ENCODE data around the gene CABCOCO1.
A peak's percentile ranks its signal among the peaks of the same experiment; 100 is the strongest.
"Not testable (repeated sequence)": the region's sequence is repeated elsewhere in the genome, so short reads cannot be mapped to it uniquely, and the experiment has no call there.

CABCOCO1 gene

DNA sequence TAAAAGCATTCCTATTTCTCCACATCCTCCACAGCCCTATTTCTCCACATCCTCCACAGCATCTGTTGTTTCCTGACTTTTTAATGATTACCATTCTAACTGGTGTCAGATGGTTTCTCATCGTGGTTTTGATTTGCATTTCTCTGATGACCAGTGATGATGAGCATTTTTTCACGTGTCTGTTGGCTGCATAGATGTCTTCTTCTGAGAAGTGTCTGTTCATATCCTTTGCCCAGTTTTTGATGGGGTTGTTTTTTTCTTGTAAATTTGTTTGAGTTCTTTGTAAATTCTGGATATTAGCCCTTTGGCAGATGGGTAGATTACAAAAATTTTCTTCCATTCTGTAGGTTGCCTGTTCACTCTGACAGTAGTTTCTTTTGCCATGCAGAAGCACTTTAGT is 49.4 kb downstream of the CABCOCO1 start:
- DNase-seq (ENCODE audit: low read depth): not testable (repeated sequence)

DNA sequence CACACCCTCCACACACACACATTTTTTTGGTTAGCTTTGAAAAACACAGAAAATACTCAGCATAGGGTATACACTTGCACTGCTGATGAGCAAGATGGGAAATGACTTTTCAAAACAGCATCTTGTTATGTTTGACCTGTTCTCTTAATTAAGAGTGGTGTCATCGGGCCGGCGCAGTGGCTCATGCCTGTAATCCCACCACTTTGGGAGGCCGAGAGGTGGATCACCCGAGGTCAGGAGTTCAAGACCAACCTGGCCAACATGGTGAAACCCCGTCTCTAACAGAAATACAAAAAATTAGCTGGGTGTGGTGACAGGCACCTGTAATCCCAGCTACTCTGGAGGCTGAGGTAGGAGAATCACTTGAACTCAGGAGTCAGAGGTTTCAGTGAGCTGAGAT is 56.7 kb downstream of the CABCOCO1 start:
- DNase-seq (ENCODE audit: low read depth): not testable (repeated sequence)

DNA sequence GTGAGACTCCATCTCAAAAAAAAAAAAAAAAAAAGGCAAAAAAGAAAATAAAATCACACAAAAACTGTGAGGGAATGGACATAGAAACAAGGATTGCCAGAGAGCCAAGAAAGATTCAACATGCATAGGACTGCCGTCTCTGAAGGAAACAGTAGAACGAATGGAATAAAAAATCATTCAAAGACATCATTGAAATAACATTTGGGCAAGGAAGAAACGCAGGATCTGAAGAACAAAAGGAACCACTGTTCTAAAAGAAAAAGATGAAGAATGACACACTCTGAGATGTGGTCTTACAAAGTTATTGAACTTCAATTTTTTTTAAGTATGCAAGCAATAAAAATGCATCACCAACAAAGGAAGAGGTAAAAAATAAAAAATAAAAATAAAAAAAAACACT is 57.2 kb downstream of the CABCOCO1 start:
- no peak for DNase-seq (ENCODE audit: low read depth)

DNA sequence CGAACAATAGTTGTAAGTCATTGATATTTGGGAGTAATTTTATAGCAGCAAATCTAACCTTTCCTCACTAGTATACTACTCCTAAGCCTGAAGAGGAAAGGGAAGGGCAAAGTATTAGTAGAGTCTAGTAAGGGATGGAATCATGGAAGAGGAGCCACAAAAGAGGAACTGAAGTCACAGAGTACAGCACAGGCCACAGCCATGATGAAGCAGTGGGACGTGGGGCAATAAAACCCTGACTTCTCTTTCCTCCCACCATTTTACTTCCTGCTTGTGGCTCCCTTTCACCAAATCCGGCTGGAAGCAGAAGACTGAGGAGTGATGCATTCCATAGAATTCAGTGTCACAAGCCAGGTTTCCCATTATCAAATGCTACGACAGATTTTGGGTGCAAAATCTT is 58.7 kb downstream of the CABCOCO1 start:
- DNase-seq (ENCODE audit: low read depth): no peak

DNA sequence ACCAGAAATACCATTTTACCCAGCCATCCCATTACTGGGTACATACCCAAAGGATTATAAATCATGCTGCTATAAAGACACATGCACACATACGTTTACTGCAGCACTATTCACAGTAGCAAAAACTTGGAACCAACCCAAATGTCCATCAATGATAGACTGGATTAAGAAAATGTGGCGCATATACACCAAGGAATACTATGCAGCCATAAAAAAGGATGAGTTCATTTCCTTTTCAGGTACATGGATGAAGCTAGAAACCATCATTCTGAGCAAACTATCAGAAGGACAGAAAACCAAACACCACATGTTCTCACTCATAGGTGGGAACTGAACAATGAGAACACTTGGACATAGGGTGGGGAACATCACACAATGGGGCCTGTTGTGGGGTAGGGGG is 62.5 kb downstream of the CABCOCO1 start:
- not testable (repeated sequence) for DNase-seq (ENCODE audit: low read depth)

DNA sequence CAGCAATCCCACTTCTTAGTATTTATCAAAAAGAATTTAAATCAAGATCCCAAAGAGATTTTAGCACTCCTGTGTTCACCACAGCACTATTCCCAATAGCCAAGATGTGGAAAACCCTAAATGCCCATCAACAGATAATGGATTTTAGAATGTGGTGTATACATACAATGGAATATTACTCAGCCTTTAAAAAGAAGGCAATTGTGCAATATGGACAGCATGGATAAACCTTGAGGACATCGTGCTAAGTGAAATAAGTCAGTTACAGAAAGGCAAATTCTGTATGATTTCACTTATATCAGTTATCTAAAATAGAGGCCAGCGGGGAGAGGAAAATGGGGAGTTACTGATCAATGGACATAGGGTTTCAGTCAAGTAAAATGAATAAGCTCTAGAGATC is 66.9 kb downstream of the CABCOCO1 start:
- DNase-seq (ENCODE audit: low read depth): no peak

DNA sequence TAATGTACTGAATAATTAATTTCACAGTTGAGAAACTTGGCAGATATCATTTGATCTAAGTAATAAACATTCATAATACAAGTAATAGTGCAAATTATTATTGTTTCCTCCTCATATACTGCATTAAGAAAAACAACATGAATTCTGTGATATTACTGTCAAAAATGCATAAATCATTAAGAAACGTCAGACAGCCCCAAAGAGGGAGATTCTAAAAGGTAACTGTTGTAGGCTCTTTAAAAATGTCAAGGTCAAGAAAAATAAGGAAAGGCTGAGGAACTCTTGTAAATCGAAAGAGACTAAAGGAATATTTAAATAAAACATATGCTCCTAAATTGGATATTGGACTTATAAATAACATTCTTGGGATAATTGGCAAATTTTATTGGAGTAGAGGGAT is 67.9 kb downstream of the CABCOCO1 start:
- no peak for DNase-seq (ENCODE audit: low read depth)

DNA sequence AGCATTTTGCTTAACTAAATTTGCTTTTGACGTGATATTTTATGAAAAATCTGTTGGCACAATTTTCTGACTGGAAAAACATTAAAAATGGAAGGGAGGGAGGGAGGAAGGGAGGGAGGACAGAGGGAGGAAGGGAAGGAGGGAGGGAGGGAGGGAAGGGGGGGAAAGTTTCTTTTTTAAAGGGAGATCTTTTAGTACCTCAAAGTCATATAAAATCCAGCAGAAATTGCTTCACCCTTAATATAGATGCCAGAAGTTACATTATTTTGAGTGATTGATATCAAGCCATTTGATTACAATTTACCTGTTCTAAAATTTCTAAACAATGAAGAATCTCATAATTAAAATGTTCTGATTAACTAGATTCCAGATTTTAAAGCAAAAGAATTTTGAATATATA is 68.9 kb downstream of the CABCOCO1 start:
- DNase-seq (ENCODE audit: low read depth): no peak

DNA sequence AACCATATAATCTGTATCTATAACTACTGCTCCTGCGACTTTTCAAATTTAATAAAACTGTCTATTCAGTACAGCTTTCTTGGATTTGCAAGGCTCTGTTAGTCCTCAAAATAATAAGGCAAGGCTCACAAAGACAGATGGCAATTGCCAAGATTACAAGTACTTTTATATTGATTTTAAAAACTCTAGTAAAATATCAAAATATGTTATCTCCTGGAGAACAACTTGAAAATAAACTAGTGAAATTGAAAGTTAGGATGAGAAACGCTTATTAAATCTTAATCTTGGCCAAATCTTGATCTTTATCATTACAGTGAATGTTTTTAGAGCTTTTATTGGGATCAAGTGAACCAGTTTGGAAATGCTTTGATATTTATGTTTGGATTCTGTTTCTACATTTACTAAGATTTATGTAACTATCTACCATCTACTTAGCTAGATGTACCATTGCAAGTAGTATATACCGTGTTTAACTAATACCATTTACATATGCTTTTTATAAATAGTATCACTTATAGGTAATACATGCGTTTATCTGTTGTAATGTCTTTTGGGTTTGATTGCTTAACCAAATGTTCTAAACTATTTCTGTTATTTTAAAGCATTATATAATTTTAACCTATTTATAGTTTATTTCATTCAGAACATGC is 70.0 kb downstream of the CABCOCO1 start:
- no peak for DNase-seq (ENCODE audit: low read depth)

DNA sequence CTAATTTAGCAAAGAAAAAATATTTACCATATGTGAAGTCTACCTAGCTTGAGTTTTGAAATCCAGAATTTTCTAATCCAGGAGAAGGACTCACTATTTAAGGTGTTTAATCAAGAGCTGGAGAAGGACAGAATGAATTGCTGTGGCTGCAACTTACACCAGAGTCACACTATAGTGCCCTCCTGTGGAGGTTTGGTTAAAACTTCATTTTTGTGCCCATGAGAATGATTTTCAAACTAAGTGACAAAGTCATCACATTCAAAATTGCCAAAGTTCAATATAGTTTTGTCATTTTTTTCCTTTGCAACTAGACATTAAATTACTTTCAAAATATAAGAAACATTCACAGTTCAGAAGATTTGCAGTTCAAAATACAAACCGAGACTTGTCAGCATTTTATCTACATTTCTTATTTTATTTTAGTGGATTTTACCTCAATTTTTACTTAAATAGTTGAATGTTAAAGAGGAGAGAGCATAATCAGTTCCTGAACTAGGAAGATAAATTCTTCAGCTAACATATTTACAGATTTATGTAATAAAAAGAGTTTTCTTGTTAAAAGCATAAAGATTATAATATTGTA is 70.7 kb downstream of the CABCOCO1 start:
- no peak for DNase-seq (ENCODE audit: low read depth)

DNA sequence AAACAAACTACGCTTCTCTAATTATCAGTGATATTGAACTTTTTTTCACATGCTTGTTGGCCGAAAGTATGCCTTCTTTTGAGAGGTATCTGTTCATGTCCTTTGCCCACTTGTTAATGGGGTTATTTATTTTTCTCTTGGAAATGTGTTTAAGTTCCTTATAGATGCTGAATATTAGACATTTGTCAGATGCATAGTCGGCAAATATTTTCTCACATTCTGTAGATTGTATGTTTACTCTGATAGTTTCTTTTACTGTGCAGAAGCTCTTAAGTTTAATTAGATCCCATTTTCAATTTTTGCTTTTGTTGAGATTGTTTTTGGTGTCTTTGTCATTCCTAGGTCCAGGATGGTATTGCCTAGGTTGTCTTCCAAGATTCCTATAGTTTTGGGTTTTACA is 73.2 kb downstream of the CABCOCO1 start:
- DNase-seq (ENCODE audit: low read depth): no peak

DNA sequence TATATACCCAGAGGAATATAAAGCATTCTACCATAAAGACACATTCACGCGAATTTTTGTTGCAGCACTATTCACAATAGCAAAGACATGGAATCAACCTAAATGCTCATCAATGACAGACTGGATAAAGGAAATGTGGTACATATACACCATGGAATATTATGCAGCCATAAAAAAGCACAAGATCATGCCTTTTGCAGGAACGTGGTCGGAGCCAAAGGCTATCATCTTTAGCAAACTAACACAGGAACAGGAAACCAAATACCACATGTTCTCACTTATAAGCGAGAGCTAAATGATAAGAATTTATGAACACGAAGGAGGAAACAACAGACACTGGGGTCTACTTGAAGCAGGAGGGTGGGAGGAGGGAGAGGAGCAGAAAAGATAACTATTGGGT is 74.7 kb downstream of the CABCOCO1 start:
- not testable (repeated sequence) for DNase-seq (ENCODE audit: low read depth)

DNA sequence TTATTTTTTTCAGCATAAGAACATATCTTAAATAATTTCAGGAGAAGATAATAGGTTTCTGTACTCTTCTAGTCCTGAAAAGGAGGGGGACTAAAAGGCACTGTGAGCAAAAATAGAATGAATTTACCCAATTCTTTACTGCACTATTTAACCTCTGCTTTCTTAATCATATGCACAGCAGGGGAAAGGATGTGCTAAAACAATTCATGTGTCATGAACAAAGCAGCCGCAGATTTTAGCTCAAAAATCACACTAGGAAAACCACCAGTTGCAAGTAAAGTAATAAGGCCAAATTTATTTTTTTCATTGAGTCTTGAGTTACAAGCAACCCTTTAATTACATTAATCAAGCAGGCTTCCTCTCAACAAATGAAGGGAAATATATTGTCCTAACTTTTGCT is 80.1 kb downstream of the CABCOCO1 start:
- DNase-seq (ENCODE audit: low read depth): no peak

DNA sequence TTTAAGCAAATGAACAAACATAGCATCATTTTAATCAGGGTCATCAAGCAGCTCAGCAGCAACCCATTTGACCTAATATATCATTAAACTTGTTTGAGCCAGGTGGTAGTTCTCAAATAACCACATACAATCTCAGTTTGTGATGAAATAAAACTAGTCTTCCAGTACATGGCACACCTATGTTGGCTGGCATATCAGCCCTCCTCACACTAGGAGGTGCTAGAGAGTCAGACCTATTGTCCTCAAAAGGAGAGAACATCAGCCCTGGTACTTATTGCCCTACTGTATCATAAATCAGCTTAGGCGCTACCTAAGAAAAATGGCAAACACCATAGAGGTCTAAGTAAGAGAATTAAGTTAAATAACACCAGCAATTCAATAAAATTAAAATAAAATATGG is 81.7 kb downstream of the CABCOCO1 start:
- DNase-seq (ENCODE audit: low read depth): no peak

DNA sequence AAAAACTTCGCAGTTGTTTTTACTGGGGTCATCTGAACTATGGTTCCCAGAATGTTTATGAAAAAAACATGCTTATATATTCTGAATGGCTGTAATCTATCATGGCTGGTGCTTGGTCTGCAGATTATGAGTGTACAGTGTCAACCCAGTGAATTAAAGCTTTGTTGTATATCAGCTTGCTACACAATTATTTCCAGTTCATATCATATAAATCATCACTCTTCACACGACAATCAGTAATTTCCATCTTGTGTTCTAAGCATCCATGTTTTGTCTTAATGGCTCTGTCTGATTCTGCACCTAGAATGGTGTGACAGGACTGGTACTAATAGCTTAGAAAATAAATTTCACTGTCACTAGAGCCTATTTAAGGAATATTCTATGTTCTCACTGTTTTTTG is 83.6 kb downstream of the CABCOCO1 start:
- DNase-seq (ENCODE audit: low read depth): no peak

DNA sequence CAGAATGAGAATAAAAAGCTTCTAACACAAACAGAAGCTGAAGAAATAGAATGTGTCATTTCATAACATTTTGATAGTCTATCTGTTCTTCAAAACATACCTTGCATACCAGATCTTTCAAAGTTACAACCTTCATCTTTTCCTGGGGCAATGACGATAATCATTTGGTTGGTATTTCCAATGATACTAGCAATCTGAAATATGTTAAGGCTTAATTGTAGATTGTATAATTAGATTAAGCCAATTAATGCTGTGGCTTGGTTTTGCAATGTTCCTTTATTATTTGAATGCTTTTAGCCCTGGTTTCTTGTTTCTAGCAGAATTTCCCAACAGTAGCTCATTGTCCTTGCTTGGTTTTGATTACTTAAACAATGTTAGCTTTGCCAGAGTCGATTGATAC is 84.6 kb downstream of the CABCOCO1 start:
- no peak for DNase-seq (ENCODE audit: low read depth)

DNA sequence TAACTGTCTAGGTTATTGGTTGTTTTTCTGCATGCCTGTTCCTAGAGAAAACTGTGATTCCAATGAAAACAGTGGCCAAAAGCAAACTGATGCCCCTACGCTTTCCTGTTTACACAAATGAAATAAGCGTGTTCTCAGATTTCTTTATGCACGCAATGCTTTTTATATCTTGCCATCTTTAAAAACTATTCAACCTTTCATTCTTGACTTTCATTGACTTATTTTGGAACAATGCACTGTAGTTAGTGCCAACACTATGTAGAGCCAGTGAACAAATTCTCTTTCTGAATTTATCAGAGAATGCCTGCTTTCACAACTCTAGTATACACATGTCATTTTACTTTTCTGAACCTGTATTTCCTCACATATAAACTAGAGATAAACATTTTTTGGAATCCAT is 86.6 kb downstream of the CABCOCO1 start:
- DNase-seq (ENCODE audit: low read depth): no peak

DNA sequence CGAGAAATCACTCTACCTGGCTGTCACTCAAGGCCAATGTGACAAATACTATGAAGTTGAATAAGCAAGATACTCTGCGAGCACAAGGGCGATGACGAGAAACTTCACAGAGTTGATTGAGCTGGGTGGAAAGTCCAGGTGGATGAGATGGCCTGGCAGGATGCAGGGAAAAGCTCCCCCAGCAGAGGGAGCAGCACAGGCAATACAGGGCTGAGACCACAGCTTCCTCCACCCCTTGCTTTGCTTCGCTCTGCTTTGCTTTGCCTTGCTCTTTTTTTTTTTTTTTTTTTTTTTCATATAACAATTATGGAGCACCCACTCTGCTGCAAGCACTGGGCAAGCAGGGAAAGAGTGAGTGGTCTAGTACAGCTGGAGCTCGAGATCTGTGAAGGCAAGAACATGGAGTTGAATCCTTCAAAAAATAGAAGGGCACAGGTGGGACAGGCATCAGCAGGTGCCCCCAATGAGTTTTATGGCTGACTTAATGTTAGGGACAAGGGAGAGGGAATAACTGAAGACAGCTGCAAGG is 88.3 kb downstream of the CABCOCO1 start:
- peak; percentile 45 for DNase-seq (ENCODE audit: low read depth)

DNA sequence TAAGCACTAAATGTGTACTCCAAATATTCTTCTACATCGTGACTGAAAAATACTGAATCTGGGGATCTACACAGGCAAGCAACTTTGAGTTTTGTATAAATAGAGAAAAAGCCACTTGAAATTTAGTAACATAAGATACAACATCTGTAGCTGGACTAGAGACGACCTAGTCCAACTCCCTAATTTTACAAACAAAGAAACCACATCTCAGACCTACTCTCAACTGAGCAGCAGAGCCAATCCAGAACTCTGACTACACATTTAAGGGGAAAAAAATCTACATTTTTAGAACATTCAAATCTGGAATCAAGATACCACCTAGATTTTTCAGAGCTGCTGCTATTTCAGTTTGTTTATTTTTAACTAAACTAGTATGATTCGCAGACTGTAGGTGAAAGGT is 88.9 kb downstream of the CABCOCO1 start:
- no peak for DNase-seq (ENCODE audit: low read depth)

DNA sequence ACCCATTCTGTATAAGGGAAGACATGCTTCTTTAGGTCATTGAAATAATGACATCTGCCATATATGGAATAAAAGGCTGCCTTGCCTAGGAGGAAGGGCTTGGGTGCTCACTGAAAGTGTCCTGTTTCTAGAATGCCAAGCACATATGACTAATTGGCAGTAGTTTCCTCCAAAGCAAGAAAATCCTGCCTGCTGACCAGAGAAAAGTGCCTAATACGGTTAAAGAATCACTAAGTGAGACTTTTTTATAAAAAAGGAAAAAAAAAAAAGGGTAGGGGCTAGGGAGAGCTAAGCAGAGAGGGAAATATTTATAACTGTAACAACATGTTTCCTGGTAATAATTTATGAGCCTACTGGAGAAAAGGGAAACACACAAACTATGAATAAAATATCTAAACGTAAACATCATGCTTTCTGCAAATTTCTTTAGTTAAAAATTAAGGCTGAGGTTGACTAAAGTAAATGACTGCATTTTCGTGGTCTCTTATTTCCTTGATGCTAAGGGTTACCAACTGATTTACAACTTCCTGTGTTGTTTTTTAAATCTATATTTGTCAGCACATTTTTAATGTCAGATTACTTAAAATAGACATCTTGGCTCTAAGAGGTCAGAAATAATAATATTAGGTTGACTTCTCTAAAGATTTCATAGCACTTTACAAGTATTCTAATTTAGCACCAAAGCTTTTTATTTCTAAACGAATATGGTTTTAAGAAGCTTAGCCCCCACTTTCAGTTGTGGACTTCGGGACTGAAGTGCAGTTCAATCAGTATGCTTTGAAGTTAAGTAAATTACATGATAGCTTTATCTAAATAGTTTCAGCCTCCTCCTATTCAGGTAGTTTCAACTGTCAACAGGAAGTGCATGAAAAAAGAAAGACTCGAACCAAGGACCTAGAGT is 89.6 kb downstream of the CABCOCO1 start:
- no peak for DNase-seq (ENCODE audit: low read depth)

DNA sequence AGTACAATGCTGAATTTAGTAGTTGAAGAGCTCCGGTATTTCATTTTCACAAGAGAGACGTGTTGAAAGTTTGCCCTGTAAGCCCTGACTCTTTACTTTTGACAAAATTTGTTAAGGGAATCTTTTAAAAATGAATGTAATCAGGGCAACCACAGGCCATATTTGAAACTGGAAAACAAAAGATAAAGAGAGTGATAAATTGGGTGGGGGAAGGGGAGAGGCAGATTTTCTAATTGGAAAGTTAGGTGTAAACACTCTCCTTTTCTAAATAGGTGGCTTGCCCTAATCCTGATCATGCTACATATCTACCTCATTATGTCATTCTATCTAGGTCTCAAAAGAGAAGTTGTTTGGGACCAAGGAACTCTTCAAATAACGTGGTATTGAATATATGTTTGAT is 90.7 kb downstream of the CABCOCO1 start:
- DNase-seq (ENCODE audit: low read depth): no peak

DNA sequence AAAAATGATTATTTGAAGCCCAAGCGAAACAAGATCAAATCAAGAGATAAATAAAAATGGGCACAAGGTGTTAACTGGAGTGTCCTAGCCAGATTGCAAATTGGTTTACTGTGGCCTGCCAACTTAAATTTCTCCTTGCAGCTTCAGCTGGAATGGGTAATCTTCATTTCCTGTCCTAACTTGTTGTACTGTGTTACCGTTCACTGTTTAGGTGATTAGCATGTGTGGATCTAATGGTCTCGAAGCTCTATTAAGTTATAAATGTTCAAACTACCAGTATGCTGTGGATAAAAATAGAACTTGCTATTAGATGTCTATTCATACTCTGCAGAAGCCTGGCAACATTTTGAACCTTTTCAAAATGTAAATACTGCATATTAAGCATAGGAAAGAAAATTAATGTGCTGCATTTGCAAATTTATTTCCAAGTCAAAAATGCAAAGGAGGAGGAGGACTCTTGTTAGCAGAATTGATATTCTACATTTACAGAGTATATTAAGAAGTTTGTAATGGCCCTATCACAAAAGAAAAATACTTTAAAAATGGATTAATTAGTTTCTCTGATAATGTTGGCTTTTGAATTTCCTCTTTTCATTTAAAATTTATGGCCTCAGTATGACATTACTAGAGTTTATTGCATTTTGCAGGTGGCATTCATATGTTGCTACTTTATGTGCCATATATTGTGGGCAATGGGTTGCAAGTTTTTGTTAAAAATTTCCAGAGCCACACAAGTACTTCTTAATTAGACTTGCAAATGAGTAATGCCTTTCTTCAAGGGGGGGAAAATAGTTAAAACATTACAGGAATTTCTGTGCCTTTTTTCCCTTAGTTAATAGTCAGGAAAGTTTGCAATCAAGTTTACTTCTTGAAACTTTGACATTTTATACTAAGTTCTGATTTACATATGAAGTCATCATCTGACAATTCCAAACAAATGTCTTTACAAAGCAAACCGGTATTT is 92.1 kb downstream of the CABCOCO1 start:
- DNase-seq (ENCODE audit: low read depth): no peak
